PC-3 (cell line): ENCODE data around the gene SSH3. TPM values are rescaled to one million over a fixed set of nuclear protein-coding genes. Genes with fewer than 3 reads are reported as not detected.

Source experiments
- ATAC-seq: fragments of 200-7000 bp; cut with Tn5 transposase; 2 replicates; pipeline ENCODE4 v1.9.1; 2020; ENCODE audit warnings: mild to moderate bottlenecking, moderate library complexity
- BruUV-seq: library from RNA; stranded (reverse); fragments of 400-500 nt; replicated peaks from 2 replicates; lab custom pipeline; 2021; lab: Mats Ljungman, UMichigan
- CTCF ChIA-PET: fragments of 300-600 bp; sonication (Branson Sonifier 250); formaldehyde crosslinking; loops from one replicate; lab custom pipeline; 2022; ENCODE audit warnings: antibody characterized with exemption; lab: Charles Lee
- POLR2A ChIA-PET: fragments of 300-600 bp; sonication (Branson Sonifier 250); formaldehyde crosslinking; loops from one replicate; lab custom pipeline; 2022; ENCODE audit warnings: antibody characterized with exemption; ENCODE audit not compliant: unreplicated experiment; lab: Charles Lee
- DNase-seq: peaks from one replicate; pipeline ENCODE4 v3.0.0-alpha.2; 2015
- H2AFZ ChIP-seq: fragments of 300-600 bp; sonication (generic); 2 replicates; pipeline ENCODE4 v1.6.0; 2016; ENCODE audit warnings: antibody characterized with exemption, low read length
- H3F3A ChIP-seq: fragments of 300-600 bp; sonication (generic); one replicate; pipeline ENCODE4 v1.6.0; 2017; ENCODE audit warnings: antibody characterized with exemption, low read length, control low read depth, mild to moderate bottlenecking; ENCODE audit not compliant: unreplicated experiment
- H3K27ac ChIP-seq: fragments of 300-600 bp; sonication (generic); 2 replicates; pipeline ENCODE4 v1.5.1; 2016; ENCODE audit warnings: mild to moderate bottlenecking, low read length
- H3K27me3 ChIP-seq: fragments of 300-600 bp; sonication (generic); 2 replicates; pipeline ENCODE4 v1.6.1; 2016; ENCODE audit warnings: low read length, mixed read lengths
- H3K36me3 ChIP-seq: fragments of 300-600 bp; sonication (generic); 2 replicates; pipeline ENCODE4 v1.6.1; 2016; ENCODE audit warnings: low read depth, mixed run types, low read length, mixed read lengths
- H3K4me1 ChIP-seq: fragments of 300-600 bp; sonication (generic); 2 replicates; pipeline ENCODE4 v1.5.1; 2016; ENCODE audit warnings: low read length; ENCODE audit not compliant: insufficient read depth
- H3K4me2 ChIP-seq: fragments of 300-600 bp; sonication (generic); 2 replicates; pipeline ENCODE4 v1.6.0; 2016; ENCODE audit warnings: low read length
- H3K4me3 ChIP-seq: fragments of 300-600 bp; sonication (generic); 2 replicates; pipeline ENCODE4 v1.5.1; 2016; ENCODE audit warnings: mild to moderate bottlenecking, low read length, mixed read lengths
- H3K79me2 ChIP-seq: fragments of 300-600 bp; sonication (generic); 2 replicates; pipeline ENCODE4 v1.6.1; 2017; ENCODE audit warnings: low read length, mixed read lengths
- H3K9ac ChIP-seq: fragments of 300-600 bp; sonication (generic); 2 replicates; pipeline ENCODE4 v1.6.0; 2016; ENCODE audit warnings: mild to moderate bottlenecking, low read length
- H3K9me2 ChIP-seq: fragments of 300-600 bp; sonication (generic); replicated peaks from 2 replicates; pipeline ENCODE4 v1.6.1; 2016; ENCODE audit warnings: mixed run types, low read length, mixed read lengths
- H3K9me3 ChIP-seq: fragments of 300-600 bp; sonication (generic); 2 replicates; pipeline ENCODE4 v1.6.1; 2016; ENCODE audit warnings: low read length, mixed read lengths
- H4K20me1 ChIP-seq: fragments of 300-600 bp; sonication (generic); 2 replicates; pipeline ENCODE4 v1.6.1; 2016; ENCODE audit warnings: low read length, mixed read lengths
- CTCF ChIP-seq: fragments of 300-600 bp; sonication (generic); conservative IDR thresholded peaks from 2 replicates; pipeline ENCODE4 v1.5.1; 2017; ENCODE audit warnings: antibody characterized with exemption, low read depth, mild to moderate bottlenecking, low read length
- EZH2 ChIP-seq: fragments of 300-600 bp; sonication (generic); IDR thresholded peaks from one replicate; pipeline ENCODE4 v1.6.1; 2017; ENCODE audit warnings: antibody characterized with exemption, mild to moderate bottlenecking, low read length; ENCODE audit not compliant: unreplicated experiment
- EZH2phosphoT487 ChIP-seq: fragments of 300-600 bp; sonication (generic); IDR thresholded peaks from 2 replicates; pipeline ENCODE4 v1.6.1; 2018; ENCODE audit warnings: mild to moderate bottlenecking, antibody characterized with exemption, low read length, borderline replicate concordance
- intact Hi-C: fragments of 100-400 bp; cut with micrococcal nuclease; formaldehyde crosslinking; loops from 2 replicates; pipeline ENCODE4 v1.9.0; 2023
- total RNA-seq: library from RNA; depleted of rRNA; stranded (reverse); fragments of >200 nt; gene quantifications from 2 replicates; pipeline ENCODE4 v1.2.3, GENCODE V29; 2014

SSH3 gene
- total RNA-seq, 1 experiment from 2014 or later, result 35.1 TPM

DNA sequence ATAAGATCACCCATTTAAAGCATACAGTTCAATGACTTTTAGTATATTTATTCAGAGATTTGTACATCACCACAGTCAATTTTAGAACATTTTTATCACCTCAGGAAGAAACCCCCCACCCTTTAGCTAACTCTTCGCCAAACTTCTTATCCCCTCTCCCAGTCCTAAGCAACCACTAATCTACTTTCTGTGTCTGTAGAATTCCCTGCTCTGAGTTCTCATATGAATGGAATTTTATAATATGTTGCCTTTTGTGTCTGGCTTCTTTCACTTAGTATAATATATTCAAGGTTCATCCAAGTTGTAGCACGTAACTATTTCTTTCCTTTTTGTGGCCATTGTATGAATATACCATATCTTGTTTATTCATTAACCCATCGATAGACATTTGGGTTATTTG, 10.7 kb upstream of the SSH3 start:
- POLR2A ChIA-PET, result no interaction called here
- TF ChIP-seq CTCF, result no peak
- TF ChIP-seq EZH2, result no peak
- Histone ChIP-seq H3K27ac (peak overlapping the region; percentile 76), H3K9me2 (no peaks in the 10 kb centered on the region), H3K36me3 (peaks cover 41% of the 10 kb centered on the region), H3K27me3 (no peaks in the 10 kb centered on the region), H4K20me1 (peaks cover 4% of the 10 kb centered on the region; the same call in 1 of the 2 replicates), H2AFZ (no peak overlapping the region), H3K4me1 (peaks cover 43% of the 10 kb centered on the region), H3K9ac (peak overlapping the region; percentile 20), H3K79me2 (peaks cover 56% of the 10 kb centered on the region), H3K4me3 (peak overlapping the region; percentile 1; the same call in 1 of the 2 replicates), H3F3A (no peaks in the 10 kb centered on the region), H3K9me3 (peaks cover 9% of the 10 kb centered on the region), H3K4me2 (peak overlapping the region; percentile 46)
- no peak for DNase-seq
- no TSS peak for BruUV-seq
- no peak for ATAC-seq
- CTCF ChIA-PET, result no interaction called here
- intact Hi-C loops, result no loop called here

- peak overlapping the region; percentile 46 for H3K4me2 ChIP-seq
- peak overlapping the region; percentile 1; the same call in 1 of the 2 replicates for H3K4me3 ChIP-seq
- H3K79me2 ChIP-seq, result peaks cover 56% of the 10 kb centered on the region
- ChIA-PET CTCF (no interaction called here), POLR2A (interaction anchor here (0.7 kb wide), 1 partner anchor 10 kb away, joined by 3 read pairs; the partner anchor contains the start of gene SSH3)
- peaks cover 4% of the 10 kb centered on the region; the same call in 1 of the 2 replicates for H4K20me1 ChIP-seq
- no peak overlapping the region for H2AFZ ChIP-seq
- peak; percentile 18 for ATAC-seq
- no TSS peak for BruUV-seq
- no peak overlapping the region for H3K9ac ChIP-seq
- peak; percentile 91 for DNase-seq
- peak overlapping the region; percentile 76 for H3K27ac ChIP-seq
- intact Hi-C loops, result no loop called here
- peaks cover 41% of the 10 kb centered on the region for H3K36me3 ChIP-seq
- H3F3A ChIP-seq, result no peaks in the 10 kb centered on the region
- H3K9me2 ChIP-seq, result no peaks in the 10 kb centered on the region
- H3K9me3 ChIP-seq, result peaks cover 9% of the 10 kb centered on the region
- no peaks in the 10 kb centered on the region for H3K27me3 ChIP-seq
- H3K4me1 ChIP-seq, result peaks cover 38% of the 10 kb centered on the region
- TF ChIP-seq CTCF, result no peak
- no peak for TF ChIP-seq EZH2phosphoT487
- TF ChIP-seq EZH2, result no peak
Observed at GRCh38 chr11:67293090-67293489, 10.2 kb upstream of the SSH3 start.

- Histone ChIP-seq H3K9ac (no peak overlapping the region), H4K20me1 (peaks cover 4% of the 10 kb centered on the region; the same call in 1 of the 2 replicates), H3K9me3 (peaks cover 9% of the 10 kb centered on the region), H3K27ac (no peak overlapping the region), H3K79me2 (peaks cover 42% of the 10 kb centered on the region), H3K4me1 (peaks cover 25% of the 10 kb centered on the region), H3K4me2 (no peak overlapping the region), H2AFZ (no peak overlapping the region), H3K4me3 (no peak overlapping the region), H3K36me3 (peaks cover 52% of the 10 kb centered on the region), H3K9me2 (no peaks in the 10 kb centered on the region), H3F3A (no peaks in the 10 kb centered on the region), H3K27me3 (no peaks in the 10 kb centered on the region)
- no TSS peak for BruUV-seq
- ChIA-PET POLR2A (no interaction called here), CTCF (no interaction called here)
- intact Hi-C loops, result no loop called here
- no peak for ATAC-seq
- TF ChIP-seq CTCF (no peak), EZH2 (no peak), EZH2phosphoT487 (no peak)
- peak; percentile 22 for DNase-seq
Observed at GRCh38 chr11:67295846-67296245, 7.5 kb upstream of the SSH3 start.
